Sciatic nerve (tissue), 2 donors: ENCODE data around the gene NIM1K. TPM values are rescaled to one million over a fixed set of nuclear protein-coding genes. Genes with fewer than 3 reads are reported as not detected.
"Not testable (repeated sequence)": the region's sequence is repeated elsewhere in the genome, so short reads cannot be mapped to it uniquely, and the experiment has no call there.

Experiments used
- ATAC-seq: fragments of 200-7000 bp; cut with Tn5 transposase; one replicate; pipeline ENCODE4 v1.9.1; 2020; ENCODE audit warnings: mild to moderate bottlenecking, moderate library complexity
- DNase-seq: peaks from one replicate; pipeline ENCODE4 v3.0.0-alpha.2; 2020; ENCODE audit warnings: low spot score
- intact Hi-C: fragments of 100-400 bp; cut with DNase I; formaldehyde crosslinking; loops from one replicate; pipeline ENCODE4 v1.14.2; 2022
- total RNA-seq: library from RNA; stranded (reverse); fragmentation: NEBNext Ultra II Directional; extraction: Animal tissue kit (Norgen Biotek cat#: 25700); gene quantifications from one replicate; pipeline ENCODE4 v1.2.1, GENCODE V29; 2021
- donor health status: DM: no; HTN: no; CAD: no.
- donor health status: DM: no; HTN: no; CAD: no.

The NIM1K gene
- total RNA-seq, 1 donor from 2014 or later: 5.4 TPM

GRCh38 chr5:43182421-43182820 is 9.6 kb upstream of the NIM1K start:
- DNase-seq (no peak), ATAC-seq (no peak)
- intact Hi-C loops: no loop called here

- ATAC-seq, DNase-seq, intact Hi-C loops: not testable (repeated sequence)
These were observed 8.9 kb upstream of the NIM1K start for GRCh38 chr5:43183101-43183500.

- ATAC-seq: no peak
- no peak for DNase-seq
- intact Hi-C loops: no loop called here
These were observed 1.0 kb upstream of the NIM1K start for GRCh38 chr5:43190755-43191603.

GRCh38 chr5:43192558-43193180 is 644 bp downstream of the NIM1K start:
- peak; percentile 73 for ATAC-seq
- intact Hi-C loops: no loop called here
- no peak for DNase-seq

GRCh38 chr5:43193181-43193893 is 1.3 kb downstream of the NIM1K start:
- intact Hi-C loops: no loop called here
- ATAC-seq (peak; percentile 91), DNase-seq (no peak)

GRCh38 chr5:43193894-43194265 is 1.9 kb downstream of the NIM1K start:
- intact Hi-C loops: no loop called here
- DNase-seq: no peak
- ATAC-seq: no peak

- ATAC-seq (no peak), DNase-seq (no peak)
- intact Hi-C loops: no loop called here
These were observed 3.7 kb downstream of the NIM1K start for GRCh38 chr5:43195670-43196265.

GRCh38 chr5:43197535-43197934 is 5.5 kb downstream of the NIM1K start:
- no peak for DNase-seq
- no peak for ATAC-seq
- intact Hi-C loops: no loop called here

- DNase-seq, intact Hi-C loops, ATAC-seq: not testable (repeated sequence)
These were observed 9.4 kb downstream of the NIM1K start for GRCh38 chr5:43201442-43201841.

- intact Hi-C loops: no loop called here
- ATAC-seq (no peak), DNase-seq (no peak)
These were observed 10.4 kb downstream of the NIM1K start for GRCh38 chr5:43202380-43202779.

GRCh38 chr5:43203373-43203772 is 11.3 kb downstream of the NIM1K start:
- no peak for ATAC-seq

GRCh38 chr5:43204958-43205357 is 12.9 kb downstream of the NIM1K start:
- DNase-seq: no peak
- ATAC-seq: no peak
- intact Hi-C loops: no loop called here

More at GRCh38 chr5:43203373-43203772, 11.3 kb downstream of the NIM1K start:
- DNase-seq: no peak
- intact Hi-C loops: no loop called here

GRCh38 chr5:43207601-43208000 is 15.6 kb downstream of the NIM1K start:
- ATAC-seq (no peak), DNase-seq (no peak)
- intact Hi-C loops: no loop called here

- no peak for ATAC-seq
- no peak for DNase-seq
- intact Hi-C loops: no loop called here
These were observed 16.6 kb downstream of the NIM1K start for GRCh38 chr5:43208658-43209057.

GRCh38 chr5:43209060-43209459 is 17.0 kb downstream of the NIM1K start:
- intact Hi-C loops: no loop called here
- no peak for DNase-seq
- ATAC-seq: no peak

GRCh38 chr5:43209833-43210232 is 17.8 kb downstream of the NIM1K start:
- no peak for ATAC-seq
- DNase-seq: no peak
- intact Hi-C loops: no loop called here

GRCh38 chr5:43210570-43210969 is 18.5 kb downstream of the NIM1K start:
- no peak for ATAC-seq
- intact Hi-C loops: no loop called here
- no peak for DNase-seq

GRCh38 chr5:43213951-43214350 is 21.9 kb downstream of the NIM1K start:
- intact Hi-C loops: no loop called here

GRCh38 chr5:43215073-43215631 is 23.1 kb downstream of the NIM1K start:
- intact Hi-C loops: no loop called here

More at GRCh38 chr5:43213951-43214350, 21.9 kb downstream of the NIM1K start:
- ATAC-seq (no peak), DNase-seq (no peak)

More at GRCh38 chr5:43215073-43215631, 23.1 kb downstream of the NIM1K start:
- no peak for DNase-seq
- no peak for ATAC-seq
